Measurements from ENCODE around the gene SMAD7.
A peak's percentile ranks its signal among the peaks of the same experiment; 100 is the strongest.

Gene SMAD7

GRCh38 chr18:48944634-48945033, 6.1 kb downstream of the SMAD7 start:
- DNase-seq (ENCODE audit: low spot score): no peak

- DNase-seq (ENCODE audit: low spot score): no peak
Observed at GRCh38 chr18:48943736-48944527, 6.8 kb downstream of the SMAD7 start.

GRCh38 chr18:48943333-48943732, 7.4 kb downstream of the SMAD7 start:
- no peak for DNase-seq (ENCODE audit: low spot score)

- DNase-seq (ENCODE audit: low spot score): peak; percentile 91
Observed at GRCh38 chr18:48942554-48943261, 8.1 kb downstream of the SMAD7 start.

- DNase-seq (ENCODE audit: low spot score): no peak
Observed at GRCh38 chr18:48942086-48942485, 8.7 kb downstream of the SMAD7 start.

GRCh38 chr18:48941672-48942071, 9.1 kb downstream of the SMAD7 start:
- no peak for DNase-seq (ENCODE audit: low spot score)

- no peak for DNase-seq (ENCODE audit: low spot score)
Observed at GRCh38 chr18:48940854-48941611, 9.7 kb downstream of the SMAD7 start.

- DNase-seq (ENCODE audit: low spot score): no peak
Observed at GRCh38 chr18:48939205-48940097, 11.3 kb downstream of the SMAD7 start.

GRCh38 chr18:48938827-48939204, 11.9 kb downstream of the SMAD7 start:
- DNase-seq (ENCODE audit: low spot score): no peak

GRCh38 chr18:48937869-48938750, 12.7 kb downstream of the SMAD7 start:
- no peak for DNase-seq (ENCODE audit: low spot score)

GRCh38 chr18:48935433-48935774, 15.4 kb downstream of the SMAD7 start:
- no peak for DNase-seq (ENCODE audit: low spot score)

GRCh38 chr18:48934723-48935432, 15.9 kb downstream of the SMAD7 start:
- no peak for DNase-seq (ENCODE audit: low spot score)

GRCh38 chr18:48934415-48934722, 16.4 kb downstream of the SMAD7 start:
- DNase-seq (ENCODE audit: low spot score): no peak

GRCh38 chr18:48933578-48934414, 17.0 kb downstream of the SMAD7 start:
- DNase-seq (ENCODE audit: low spot score): no peak

GRCh38 chr18:48932822-48933510, 17.8 kb downstream of the SMAD7 start:
- no peak for DNase-seq (ENCODE audit: low spot score)

GRCh38 chr18:48932462-48932818, 18.3 kb downstream of the SMAD7 start:
- no peak for DNase-seq (ENCODE audit: low spot score)

- no peak for DNase-seq (ENCODE audit: low spot score)
Observed at GRCh38 chr18:48931680-48932461, 18.9 kb downstream of the SMAD7 start.

GRCh38 chr18:48930926-48931325, 19.8 kb downstream of the SMAD7 start:
- no peak for DNase-seq (ENCODE audit: low spot score)
